Measurements from ENCODE around the gene HOXB2.

- TF ChIP-seq CTCF (IDR thresholded peaks at IDR 0.05; ENCODE audit: insufficient read depth, low read length, poor library complexity, severe bottlenecking) (no peak), EZH2phosphoT487 (conservative IDR thresholded peaks at IDR 0.05; ENCODE audit: low read length) (no peak)
Measured at GRCh38 chr17:48552466-48553189, 7.7 kb upstream of the HOXB2 start.

Measured in SU-DHL-6 (cell line).